IPS-18a (cell line): ENCODE data around the gene BAIAP2.
A peak's percentile ranks its signal among the peaks of the same experiment; 100 is the strongest.

Experiments
- H3K27ac ChIP-seq: one replicate; pipeline ENCODE4 v1.5.1; 2013; ENCODE audit warnings: low read length
- H3K27me3 ChIP-seq: one replicate; pipeline ENCODE4 v1.6.1; 2013; ENCODE audit warnings: mild to moderate bottlenecking, low read length; ENCODE audit not compliant: control insufficient read depth, insufficient read depth
- H3K36me3 ChIP-seq: one replicate; pipeline ENCODE4 v1.6.1; 2013; ENCODE audit warnings: low read depth, low read length; ENCODE audit not compliant: control insufficient read depth
- H3K4me1 ChIP-seq: one replicate; pipeline ENCODE4 v1.6.1; 2013; ENCODE audit warnings: low read depth, low read length; ENCODE audit not compliant: control insufficient read depth
- H3K4me3 ChIP-seq: one replicate; pipeline ENCODE4 v1.5.1; 2013; ENCODE audit warnings: low read length
- H3K9ac ChIP-seq: one replicate; pipeline ENCODE4 v1.6.1; 2013; ENCODE audit warnings: mild to moderate bottlenecking, low read length, moderate library complexity
- H3K9me3 ChIP-seq: one replicate; pipeline ENCODE4 v1.6.1; 2013; ENCODE audit warnings: low read depth, low read length; ENCODE audit not compliant: control insufficient read depth

The BAIAP2 gene

GRCh38 chr17:81117672-81118198 is 82.8 kb downstream of the BAIAP2 start:
- no peak overlapping the region for H3K27ac ChIP-seq
- H3K4me1 ChIP-seq = no peaks in the 10 kb centered on the region
- no peaks in the 10 kb centered on the region for H3K36me3 ChIP-seq
- H3K27me3 ChIP-seq = no peaks in the 10 kb centered on the region
- no peak overlapping the region for H3K9ac ChIP-seq
- no peaks in the 10 kb centered on the region for H3K9me3 ChIP-seq
- H3K4me3 ChIP-seq = no peak overlapping the region

GRCh38 chr17:81118308-81119221 is 83.6 kb downstream of the BAIAP2 start:
- no peaks in the 10 kb centered on the region for H3K27me3 ChIP-seq
- H3K27ac ChIP-seq = no peak overlapping the region
- H3K4me3 ChIP-seq = peak overlapping the region; percentile 52
- no peaks in the 10 kb centered on the region for H3K4me1 ChIP-seq
- no peaks in the 10 kb centered on the region for H3K36me3 ChIP-seq
- H3K9ac ChIP-seq = no peak overlapping the region
- H3K9me3 ChIP-seq = no peaks in the 10 kb centered on the region

- peak overlapping the region; percentile 52 for H3K4me3 ChIP-seq
- H3K4me1 ChIP-seq = no peaks in the 10 kb centered on the region
- no peak overlapping the region for H3K9ac ChIP-seq
These were observed 84.5 kb downstream of the BAIAP2 start for GRCh38 chr17:81119223-81120148.

GRCh38 chr17:81120149-81120484 is 85.2 kb downstream of the BAIAP2 start:
- peak overlapping the region; percentile 6 for H3K4me3 ChIP-seq
- no peaks in the 10 kb centered on the region for H3K36me3 ChIP-seq
- no peak overlapping the region for H3K9ac ChIP-seq
- no peak overlapping the region for H3K27ac ChIP-seq
- H3K27me3 ChIP-seq = no peaks in the 10 kb centered on the region
- H3K9me3 ChIP-seq = no peaks in the 10 kb centered on the region
- H3K4me1 ChIP-seq = no peaks in the 10 kb centered on the region

More at GRCh38 chr17:81119223-81120148, 84.5 kb downstream of the BAIAP2 start:
- Histone ChIP-seq H3K9me3 (no peaks in the 10 kb centered on the region), H3K36me3 (no peaks in the 10 kb centered on the region), H3K27me3 (no peaks in the 10 kb centered on the region), H3K27ac (no peak overlapping the region)

GRCh38 chr17:81120695-81121621 is 86.0 kb downstream of the BAIAP2 start:
- Histone ChIP-seq H3K27ac (no peak overlapping the region), H3K9ac (no peak overlapping the region), H3K4me1 (no peaks in the 10 kb centered on the region), H3K9me3 (no peaks in the 10 kb centered on the region), H3K27me3 (no peaks in the 10 kb centered on the region), H3K36me3 (no peaks in the 10 kb centered on the region), H3K4me3 (no peak overlapping the region)

GRCh38 chr17:81121841-81122733 is 87.1 kb downstream of the BAIAP2 start:
- Histone ChIP-seq H3K9me3 (no peaks in the 10 kb centered on the region), H3K27me3 (no peaks in the 10 kb centered on the region), H3K27ac (no peak overlapping the region), H3K36me3 (no peaks in the 10 kb centered on the region), H3K9ac (no peak overlapping the region), H3K4me3 (no peak overlapping the region), H3K4me1 (no peaks in the 10 kb centered on the region)

GRCh38 chr17:81123052-81124048 is 88.4 kb downstream of the BAIAP2 start:
- H3K9me3 ChIP-seq = no peaks in the 10 kb centered on the region
- H3K36me3 ChIP-seq = no peaks in the 10 kb centered on the region
- no peak overlapping the region for H3K4me3 ChIP-seq
- no peak overlapping the region for H3K9ac ChIP-seq
- H3K4me1 ChIP-seq = no peaks in the 10 kb centered on the region
- H3K27ac ChIP-seq = no peak overlapping the region
- no peaks in the 10 kb centered on the region for H3K27me3 ChIP-seq

GRCh38 chr17:81124377-81124776 is 89.4 kb downstream of the BAIAP2 start:
- Histone ChIP-seq H3K9ac (no peak overlapping the region), H3K27me3 (no peaks in the 10 kb centered on the region), H3K27ac (no peak overlapping the region), H3K36me3 (no peaks in the 10 kb centered on the region), H3K4me3 (no peak overlapping the region), H3K9me3 (no peaks in the 10 kb centered on the region), H3K4me1 (no peaks in the 10 kb centered on the region)

- H3K4me3 ChIP-seq = no peak overlapping the region
These were observed 90.7 kb downstream of the BAIAP2 start for GRCh38 chr17:81125573-81126081.

More at GRCh38 chr17:81125573-81126081, 90.7 kb downstream of the BAIAP2 start:
- H3K27me3 ChIP-seq = no peaks in the 10 kb centered on the region
- no peaks in the 10 kb centered on the region for H3K36me3 ChIP-seq
- no peaks in the 10 kb centered on the region for H3K4me1 ChIP-seq
- no peak overlapping the region for H3K9ac ChIP-seq
- H3K9me3 ChIP-seq = no peaks in the 10 kb centered on the region
- no peak overlapping the region for H3K27ac ChIP-seq
